ENCODE results near the gene TNIK.
"Not testable (repeated sequence)": the region's sequence is repeated elsewhere in the genome, so short reads cannot be mapped to it uniquely, and the experiment has no call there.

TNIK gene

GRCh38 chr3:171245796-171246765, 214.1 kb downstream of the TNIK start:
- DNase-seq = no peak

DNA sequence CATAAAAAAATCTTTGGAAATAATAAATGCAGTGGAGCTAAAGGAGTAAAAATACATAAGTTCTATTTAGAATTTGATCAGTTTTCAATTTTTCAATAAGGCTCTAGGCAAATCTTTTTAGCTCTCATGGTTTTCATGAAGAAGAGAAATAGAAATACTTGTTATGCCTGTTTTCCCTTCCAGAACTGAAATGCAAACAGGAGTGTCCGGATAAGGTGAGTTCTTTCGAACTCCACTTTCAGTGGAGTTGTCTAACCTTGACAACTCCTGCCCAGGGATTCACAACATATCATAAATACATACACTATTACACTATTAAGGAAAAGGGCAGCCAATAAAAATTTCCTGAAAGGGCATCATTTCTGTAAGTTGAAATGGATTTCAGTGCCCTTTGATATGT, 217.3 kb downstream of the TNIK start:
- no peak for DNase-seq

- DNase-seq = no peak
These were observed 218.0 kb downstream of the TNIK start for GRCh38 chr3:171242170-171242569.

DNA sequence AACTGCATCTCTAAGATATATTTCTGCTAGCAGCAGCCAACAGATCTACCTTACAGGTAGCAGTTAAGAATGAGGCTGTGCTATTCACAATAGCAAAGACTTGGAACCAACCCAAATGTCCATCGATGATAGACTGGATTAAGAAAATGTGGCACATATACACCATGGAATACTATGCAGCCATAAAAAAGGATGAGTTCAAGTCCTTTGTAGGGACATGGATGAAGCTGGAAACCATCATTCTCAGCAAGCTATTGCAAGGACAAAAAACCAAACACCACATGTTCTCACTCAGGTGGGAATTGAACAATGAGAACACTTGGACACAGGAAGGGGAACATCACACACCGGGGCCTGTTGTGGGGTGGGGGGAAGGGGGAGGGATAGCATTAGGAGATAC, 218.6 kb downstream of the TNIK start:
- DNase-seq = not testable (repeated sequence)

GRCh38 chr3:171240504-171240835, 219.7 kb downstream of the TNIK start:
- DNase-seq = no peak

DNA sequence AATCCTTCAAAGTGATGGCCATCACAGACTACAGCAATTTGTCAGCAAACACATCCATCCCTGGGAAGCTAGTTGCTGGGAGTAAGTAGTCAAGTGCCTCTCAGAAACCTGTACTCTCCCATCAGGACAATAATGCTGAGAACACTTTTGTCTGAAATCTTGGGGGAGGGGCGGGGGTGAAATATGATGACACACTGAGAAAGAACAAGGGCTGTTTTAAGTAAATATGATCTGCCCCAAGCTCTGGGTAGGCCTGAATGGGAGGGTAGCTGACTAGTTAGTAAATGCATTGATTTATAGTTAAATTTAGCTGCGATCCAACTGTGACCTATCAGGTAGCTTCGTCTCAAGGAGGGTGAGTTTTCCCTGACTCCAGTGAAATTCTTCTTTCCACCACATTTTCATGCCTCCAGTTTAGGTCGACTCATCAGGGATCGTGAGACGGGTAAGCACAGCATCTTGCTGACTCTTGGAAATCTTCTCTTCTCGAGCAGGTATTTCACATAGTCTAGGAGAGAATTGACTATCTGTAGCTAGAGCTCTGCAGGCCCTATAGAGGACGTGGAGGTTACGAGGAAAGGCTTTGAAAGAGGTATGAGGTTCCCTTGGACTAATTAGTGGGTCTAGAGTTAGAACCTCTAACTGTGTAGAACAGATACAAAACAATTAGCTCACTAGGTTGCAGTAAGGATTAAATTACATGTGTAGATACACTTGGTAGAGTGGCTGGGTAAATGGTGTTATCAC, 220.3 kb downstream of the TNIK start:
- DNase-seq = peak; percentile 57

GRCh38 chr3:171237009-171237385, 223.2 kb downstream of the TNIK start:
- no peak for DNase-seq

- no peak for DNase-seq
These were observed 223.8 kb downstream of the TNIK start for GRCh38 chr3:171236265-171237008.

DNA sequence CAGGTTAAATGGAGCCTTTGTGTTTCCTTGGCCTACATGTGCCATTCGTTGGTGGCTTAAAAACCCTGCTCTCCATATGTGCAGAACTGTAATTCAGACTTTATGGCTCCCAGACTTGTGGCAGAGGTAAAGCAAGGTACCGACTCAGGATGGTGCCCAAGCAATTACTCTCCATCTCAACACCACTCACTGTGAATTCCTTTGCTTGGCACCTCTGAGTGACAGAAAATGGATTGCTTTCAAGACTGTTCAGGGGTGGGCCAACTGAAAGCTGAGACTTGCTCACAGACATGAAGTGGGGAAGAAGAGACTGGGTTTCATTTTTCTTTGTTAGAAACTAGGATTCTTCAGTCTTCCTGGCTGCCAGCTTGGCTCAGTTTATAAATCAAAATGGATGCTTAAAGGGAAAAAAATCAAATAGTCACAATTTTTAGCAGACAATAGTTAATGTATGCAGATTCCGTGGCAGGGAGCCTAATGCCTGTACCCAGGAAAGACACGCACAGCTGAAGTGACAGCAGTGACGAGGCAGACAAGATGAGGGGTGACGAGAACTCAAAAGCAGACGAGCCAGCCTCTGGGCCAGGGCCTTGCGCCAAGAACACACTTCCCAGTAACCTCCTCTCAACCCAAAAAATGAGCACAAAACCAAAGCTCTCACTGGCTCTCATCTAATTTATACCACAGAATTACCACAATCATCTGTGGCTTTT, 225.8 kb downstream of the TNIK start:
- DNase-seq = no peak

GRCh38 chr3:171231361-171231760, 228.8 kb downstream of the TNIK start:
- no peak for DNase-seq

DNA sequence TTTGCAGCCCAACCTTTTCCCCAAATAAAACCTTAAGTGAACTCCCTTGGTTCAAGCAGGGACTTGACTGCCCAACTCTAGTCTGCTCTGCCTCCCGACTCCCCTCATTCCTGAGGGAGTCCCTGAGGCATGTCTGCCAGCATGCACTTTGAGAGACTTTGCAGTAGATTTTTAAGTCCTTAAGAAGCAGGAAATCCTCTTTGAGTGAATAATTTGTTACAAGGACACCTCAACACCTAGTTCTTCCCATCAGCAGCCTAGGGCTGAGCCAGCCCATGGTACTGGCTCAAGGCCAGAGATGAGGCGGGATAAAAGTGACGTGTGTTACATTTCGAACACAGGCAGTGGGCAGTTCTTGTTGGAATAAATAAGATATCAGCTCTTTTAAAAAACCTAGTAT, 229.3 kb downstream of the TNIK start:
- DNase-seq = no peak

DNA sequence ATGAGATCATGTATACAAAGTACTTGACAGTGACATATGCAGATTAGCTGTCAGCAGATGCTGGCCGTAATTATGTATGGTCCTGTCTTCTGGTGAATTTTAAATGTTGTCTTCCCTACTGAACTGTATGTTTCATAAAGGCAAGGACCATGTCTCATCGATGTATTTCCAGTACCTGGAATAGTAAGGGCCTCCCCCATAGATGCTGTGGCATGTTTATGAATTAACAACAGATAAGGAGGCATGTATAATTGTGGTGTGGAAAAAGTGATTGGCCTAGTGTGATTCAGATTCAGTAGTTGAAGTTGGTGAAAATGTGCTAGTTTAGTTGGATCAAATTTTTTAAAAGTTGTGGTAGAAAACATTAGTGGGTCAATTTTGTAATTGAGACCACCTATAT, 231.0 kb downstream of the TNIK start:
- no peak for DNase-seq

DNA sequence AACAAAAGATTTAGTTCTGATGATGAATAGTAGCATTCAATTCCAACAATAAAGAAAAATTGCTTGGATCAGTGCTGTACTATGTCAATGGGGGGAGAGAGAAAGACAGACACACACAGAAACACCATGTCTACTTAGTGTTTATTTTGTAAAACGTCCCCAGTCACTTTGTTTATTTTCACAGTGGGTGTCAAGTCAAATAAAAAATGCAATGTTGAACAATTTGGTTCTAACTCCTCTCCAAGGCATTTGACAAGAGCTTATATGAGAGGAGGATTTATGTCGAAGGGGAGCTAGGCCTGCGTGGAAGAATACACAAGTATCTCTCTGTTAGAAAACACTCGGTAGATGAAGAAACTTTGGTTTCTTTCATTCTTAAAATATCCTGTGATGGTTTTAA, 232.0 kb downstream of the TNIK start:
- DNase-seq = no peak

DNA sequence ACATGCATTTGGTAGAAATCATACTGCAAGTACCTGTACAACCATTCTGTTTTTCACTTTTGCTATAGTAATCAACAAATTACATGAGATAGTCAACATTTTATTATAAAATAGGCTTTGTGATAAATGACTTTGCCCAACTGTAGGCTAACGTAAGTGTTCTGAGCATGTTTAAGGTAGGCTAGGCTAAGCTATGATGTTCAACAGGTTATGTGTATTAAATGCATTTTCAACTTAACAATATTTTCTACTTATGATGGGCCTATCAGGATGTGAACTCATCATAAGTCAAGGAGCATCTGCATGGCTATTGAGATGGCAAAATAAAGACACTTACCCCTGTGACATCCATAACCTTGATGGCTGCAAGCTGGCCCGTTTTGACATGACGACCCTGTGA, 232.4 kb downstream of the TNIK start:
- DNase-seq = no peak

GRCh38 chr3:171227359-171227758, 232.8 kb downstream of the TNIK start:
- DNase-seq = no peak

GRCh38 chr3:171226794-171227193, 233.4 kb downstream of the TNIK start:
- DNase-seq = no peak

DNA sequence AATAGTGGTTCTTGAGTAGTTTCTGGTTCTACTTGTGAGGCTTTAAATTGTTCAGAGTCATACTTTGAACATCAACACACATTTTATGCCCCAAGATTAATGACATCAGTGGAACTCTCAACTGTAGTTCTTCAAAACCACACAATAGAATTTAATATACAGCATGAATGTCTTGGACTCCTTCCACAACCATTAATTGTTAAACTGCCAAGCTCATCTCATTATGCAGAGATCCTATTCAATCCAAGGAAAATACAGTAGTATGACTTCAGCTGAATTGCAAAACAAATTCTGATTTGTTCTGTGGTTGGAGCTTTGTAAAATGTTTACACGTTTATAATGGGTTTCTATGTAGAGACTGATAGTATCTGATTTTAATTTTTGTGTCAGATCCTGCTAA, 234.5 kb downstream of the TNIK start:
- no peak for DNase-seq

DNA sequence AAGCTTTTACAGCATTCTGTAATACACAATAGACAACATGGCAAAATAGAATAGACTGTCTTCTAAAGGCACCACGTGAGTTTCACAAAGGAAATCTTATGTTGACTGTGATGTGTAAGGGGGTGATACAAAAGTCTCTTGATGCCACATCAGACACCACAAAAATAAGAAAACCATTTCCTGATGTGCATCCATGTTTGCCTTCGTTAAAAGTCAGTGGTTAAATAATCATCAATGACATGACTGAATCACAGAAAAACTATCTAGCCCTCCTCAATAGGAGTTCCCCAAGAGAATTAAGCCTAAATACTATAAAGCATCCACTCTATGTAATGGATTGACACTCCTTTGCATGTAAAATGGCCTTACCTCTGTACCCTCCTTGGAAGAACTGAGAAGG, 235.0 kb downstream of the TNIK start:
- DNase-seq = peak; percentile 61

GRCh38 chr3:171223396-171223795, 236.8 kb downstream of the TNIK start:
- DNase-seq = no peak

DNA sequence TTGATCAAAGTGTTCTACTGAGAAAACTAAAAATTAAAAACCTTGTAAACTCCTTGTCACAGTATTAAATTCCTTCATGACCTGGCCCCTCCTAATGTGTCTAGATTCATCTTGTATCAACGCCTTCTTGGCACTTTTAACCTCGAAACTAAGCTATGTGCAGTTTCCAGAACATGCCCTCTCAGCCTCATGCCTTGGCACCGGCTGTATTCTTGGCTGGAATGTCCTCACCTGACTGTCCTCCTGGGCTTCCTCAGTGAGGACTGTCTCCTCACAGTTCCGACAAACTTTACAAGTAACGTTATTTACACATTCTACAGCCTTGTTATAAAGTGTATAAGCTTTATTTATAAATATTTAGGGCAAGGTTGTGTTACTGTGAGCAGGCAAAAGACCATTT, 237.2 kb downstream of the TNIK start:
- DNase-seq = no peak

DNA sequence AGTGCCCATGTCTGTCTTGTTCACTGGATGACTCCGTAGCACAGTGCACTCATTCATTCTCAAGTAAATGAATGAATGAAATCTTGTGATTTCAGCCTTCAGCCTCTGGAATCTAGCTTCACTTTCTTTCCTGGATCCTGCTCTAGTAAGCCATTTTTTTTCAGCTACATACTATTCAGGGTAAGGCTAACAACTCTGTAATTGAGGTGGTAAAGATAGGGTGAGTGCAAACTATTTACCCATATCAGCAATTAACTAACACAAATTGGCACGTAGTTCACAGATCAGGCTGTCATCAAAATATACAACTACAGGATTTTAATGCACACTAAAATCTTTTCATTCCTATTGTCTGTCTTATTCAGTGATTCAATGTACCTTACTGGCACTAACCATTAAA, 238.6 kb downstream of the TNIK start:
- no peak for DNase-seq

GRCh38 chr3:171221104-171221503, 239.1 kb downstream of the TNIK start:
- no peak for DNase-seq

DNA sequence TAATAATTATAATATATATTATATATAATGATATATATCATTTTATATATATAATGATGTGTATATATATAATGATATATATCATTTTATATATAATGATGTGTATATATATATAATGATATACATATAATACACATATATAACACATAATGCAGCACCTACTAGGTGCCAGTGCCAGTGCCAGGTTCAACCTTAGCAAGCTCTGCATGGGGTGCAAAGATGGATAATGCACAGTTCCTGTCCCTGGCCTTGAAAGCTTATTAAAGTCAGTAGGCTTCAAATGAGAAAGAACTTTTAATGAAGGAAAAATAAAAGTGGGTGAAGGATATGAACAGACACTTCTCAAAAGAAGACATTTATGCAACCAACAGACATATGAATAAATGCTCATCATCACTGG, 240.9 kb downstream of the TNIK start:
- DNase-seq = no peak
